Measurements from ENCODE around the gene PDE6C.

PDE6C gene

DNA sequence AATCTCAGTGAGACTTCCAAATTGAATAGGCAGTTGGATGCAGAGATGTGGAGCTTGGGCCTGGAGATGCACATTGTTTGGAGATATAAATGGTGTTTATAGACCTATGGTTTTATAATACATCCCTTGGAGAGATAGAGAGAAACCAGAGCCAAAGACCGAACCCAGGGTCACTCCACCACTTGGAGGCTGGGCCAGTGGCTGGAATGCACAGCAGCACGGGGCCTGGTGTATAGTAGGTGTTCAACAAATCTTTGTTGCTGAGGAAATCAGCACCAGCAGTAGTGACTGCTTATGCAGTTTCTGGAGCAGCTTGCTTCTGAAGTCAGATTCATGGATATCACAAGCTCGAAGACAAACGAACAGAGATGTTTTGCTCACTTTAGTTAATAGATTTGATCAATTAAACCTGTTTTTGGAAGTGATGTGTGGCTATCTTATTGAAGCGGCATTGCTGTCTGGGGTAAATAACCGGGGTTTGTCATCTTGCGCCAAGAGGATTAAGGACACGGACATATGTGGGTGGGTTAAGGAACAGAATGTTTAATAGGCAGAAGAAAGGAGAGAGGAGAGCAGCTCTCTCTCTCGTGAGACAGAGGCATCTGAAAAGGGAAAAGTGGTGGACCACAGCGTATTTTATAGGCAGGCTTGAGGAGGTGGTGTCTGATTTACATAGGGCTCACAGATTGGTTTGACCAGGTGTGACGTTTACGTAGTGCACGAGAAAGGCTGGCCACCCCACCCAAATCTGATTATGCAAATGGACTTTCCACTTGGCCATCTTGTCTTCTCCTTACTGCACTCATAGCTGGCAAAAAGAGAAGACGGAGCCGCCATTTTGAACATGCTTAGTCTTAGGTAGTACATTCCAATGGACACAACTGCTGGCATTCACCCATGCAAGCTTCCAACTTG is 22.4 kb upstream of the PDE6C start:
- Histone ChIP-seq H3K27ac (no peak overlapping the region), H3K9me3 (no peaks in the 10 kb centered on the region), H3K27me3 (peaks cover 0 to 3% of the 10 kb centered on the region in 2 donors), H3K36me3 (no peaks in the 10 kb centered on the region), H3K4me3 (no peak overlapping the region), H3K4me1 (no peaks in the 10 kb centered on the region)
- no peak for DNase-seq
- intact Hi-C loops (cut with DNase I; ENCODE audit: low total_unique reads) = no loop called here
- TF ChIP-seq, protein P1, sequence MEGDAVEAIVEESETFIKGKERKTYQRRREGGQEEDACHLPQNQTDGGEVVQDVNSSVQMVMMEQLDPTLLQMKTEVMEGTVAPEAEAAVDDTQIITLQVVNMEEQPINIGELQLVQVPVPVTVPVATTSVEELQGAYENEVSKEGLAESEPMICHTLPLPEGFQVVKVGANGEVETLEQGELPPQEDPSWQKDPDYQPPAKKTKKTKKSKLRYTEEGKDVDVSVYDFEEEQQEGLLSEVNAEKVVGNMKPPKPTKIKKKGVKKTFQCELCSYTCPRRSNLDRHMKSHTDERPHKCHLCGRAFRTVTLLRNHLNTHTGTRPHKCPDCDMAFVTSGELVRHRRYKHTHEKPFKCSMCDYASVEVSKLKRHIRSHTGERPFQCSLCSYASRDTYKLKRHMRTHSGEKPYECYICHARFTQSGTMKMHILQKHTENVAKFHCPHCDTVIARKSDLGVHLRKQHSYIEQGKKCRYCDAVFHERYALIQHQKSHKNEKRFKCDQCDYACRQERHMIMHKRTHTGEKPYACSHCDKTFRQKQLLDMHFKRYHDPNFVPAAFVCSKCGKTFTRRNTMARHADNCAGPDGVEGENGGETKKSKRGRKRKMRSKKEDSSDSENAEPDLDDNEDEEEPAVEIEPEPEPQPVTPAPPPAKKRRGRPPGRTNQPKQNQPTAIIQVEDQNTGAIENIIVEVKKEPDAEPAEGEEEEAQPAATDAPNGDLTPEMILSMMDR (IDR thresholded peaks at IDR 0.05) = no peak

DNA sequence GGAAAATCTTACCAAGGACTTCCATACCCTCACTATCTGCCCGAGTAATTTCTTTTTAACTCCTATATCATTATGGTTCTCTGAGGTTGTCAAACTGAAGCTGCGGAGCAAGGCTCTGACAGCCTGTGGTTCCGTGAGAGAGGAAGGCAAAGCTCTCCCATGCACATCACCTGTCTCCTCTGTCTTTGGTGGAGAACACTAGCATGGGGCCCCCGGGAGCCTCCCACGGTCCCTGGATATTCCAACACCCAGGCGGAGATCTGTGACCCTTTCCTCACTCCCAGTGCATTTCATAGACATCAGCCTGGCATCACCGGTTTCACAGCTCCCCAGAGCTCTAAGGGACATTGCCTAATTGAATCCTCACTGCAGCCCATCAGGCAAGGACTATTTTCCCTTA is 21.7 kb upstream of the PDE6C start:
- Histone ChIP-seq H3K36me3 (no peaks in the 10 kb centered on the region), H3K27ac (no peak overlapping the region), H3K4me3 (no peak overlapping the region), H3K9me3 (no peaks in the 10 kb centered on the region), H3K27me3 (peaks cover 0 to 3% of the 10 kb centered on the region in 2 donors), H3K4me1 (no peaks in the 10 kb centered on the region)
- TF ChIP-seq, protein P1 (IDR thresholded peaks at IDR 0.05) = no peak
- intact Hi-C loops (cut with DNase I; ENCODE audit: low total_unique reads) = no loop called here
- no peak for DNase-seq

DNA sequence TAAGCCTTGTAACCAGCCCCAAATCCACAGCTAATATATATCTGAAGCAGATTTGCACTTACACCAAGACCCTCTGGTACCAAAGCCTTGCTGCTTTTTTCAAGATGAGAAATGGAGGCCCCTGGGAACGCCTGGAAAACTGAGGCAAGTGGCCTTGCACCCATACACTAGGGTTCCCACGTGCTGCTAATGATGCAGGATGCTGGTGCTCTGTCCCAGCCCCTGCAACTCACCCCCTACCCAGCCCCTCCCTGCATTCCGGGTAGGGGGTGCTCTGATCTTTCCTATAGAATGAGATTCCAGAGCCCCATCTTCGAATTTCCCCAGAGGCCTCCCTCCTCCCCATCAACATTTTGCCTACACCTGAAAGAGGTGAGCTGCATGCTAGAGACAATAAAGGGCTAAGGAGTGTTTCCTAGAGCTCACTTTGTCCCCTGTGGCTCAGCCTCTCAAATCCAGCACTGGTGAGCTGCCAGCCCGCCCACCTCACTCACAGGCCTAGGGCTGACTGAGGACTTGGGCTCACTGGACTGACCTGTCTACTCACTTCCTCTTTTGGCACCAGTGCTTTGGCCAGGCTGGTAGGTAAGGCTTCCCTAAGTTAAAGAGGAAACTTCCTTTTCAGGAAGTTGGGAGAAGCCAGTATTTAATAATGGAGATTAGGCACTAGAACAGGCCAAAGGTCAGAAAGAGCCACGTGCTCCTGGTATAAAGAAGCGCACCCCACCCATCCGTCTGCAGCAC is 21.1 kb upstream of the PDE6C start:
- no peaks in the 10 kb centered on the region for H3K36me3 ChIP-seq
- intact Hi-C loops (cut with DNase I; ENCODE audit: low total_unique reads) = no loop called here

DNA sequence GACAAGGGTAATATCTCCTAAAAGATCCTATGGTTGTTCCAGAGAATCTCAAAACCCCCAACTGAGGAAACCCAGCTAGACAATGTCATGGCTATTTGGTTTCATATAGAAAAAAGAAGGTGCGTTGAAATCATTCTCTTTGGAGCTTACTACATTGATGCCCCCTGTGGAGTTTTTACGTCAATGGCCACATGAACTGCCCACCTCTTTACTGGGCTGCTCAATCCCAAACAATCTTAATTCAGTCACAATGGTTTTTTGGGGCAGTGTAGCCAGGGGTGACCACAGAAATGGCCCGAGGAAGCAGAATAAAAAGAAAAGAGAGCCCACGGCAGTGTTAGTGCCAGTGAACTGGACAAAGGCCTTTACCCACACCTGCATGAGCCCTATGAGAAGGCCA is 19.1 kb upstream of the PDE6C start:
- intact Hi-C loops (cut with DNase I; ENCODE audit: low total_unique reads) = no loop called here
- TF ChIP-seq, protein P1 (IDR thresholded peaks at IDR 0.05) = no peak
- Histone ChIP-seq H3K36me3 (no peaks in the 10 kb centered on the region), H3K4me3 (no peak overlapping the region), H3K4me1 (no peaks in the 10 kb centered on the region), H3K27ac (no peak overlapping the region), H3K27me3 (peaks cover 0 to 3% of the 10 kb centered on the region in 2 donors), H3K9me3 (no peaks in the 10 kb centered on the region)
- no peak for DNase-seq

More for the DNA sequence above, 21.1 kb upstream of the PDE6C start:
- no peaks in the 10 kb centered on the region for H3K4me1 ChIP-seq
- DNase-seq = no peak
- H3K4me3 ChIP-seq = no peak overlapping the region
- H3K27me3 ChIP-seq = peaks cover 0 to 3% of the 10 kb centered on the region in 2 donors
- H3K9me3 ChIP-seq = no peaks in the 10 kb centered on the region
- TF ChIP-seq, protein P1 (IDR thresholded peaks at IDR 0.05) = no peak
- H3K27ac ChIP-seq = no peak overlapping the region

DNA sequence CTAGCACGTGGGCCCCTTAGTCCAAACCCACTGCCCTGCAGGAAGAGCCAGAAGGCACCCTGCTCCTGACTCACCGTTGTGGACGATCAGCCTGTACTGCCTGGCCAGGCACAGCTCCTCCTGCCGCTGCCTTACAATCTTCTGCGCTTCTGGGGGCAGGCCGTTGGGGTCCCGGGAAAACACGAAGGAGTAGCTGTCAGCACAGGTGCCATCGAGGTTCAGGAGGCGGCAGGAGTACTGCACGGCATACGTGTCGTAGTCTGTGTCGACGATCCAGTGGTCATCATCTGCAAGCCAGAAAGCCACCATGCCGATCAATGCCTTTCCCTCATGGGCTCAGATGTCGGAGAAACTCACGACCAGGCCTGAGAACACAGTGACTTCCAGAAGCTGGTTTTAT is 18.6 kb upstream of the PDE6C start:
- no peak overlapping the region for H3K27ac ChIP-seq
- H3K27me3 ChIP-seq = peaks cover 0 to 3% of the 10 kb centered on the region in 2 donors
- intact Hi-C loops (cut with DNase I; ENCODE audit: low total_unique reads) = no loop called here
- H3K4me3 ChIP-seq = no peak overlapping the region
- no peaks in the 10 kb centered on the region for H3K4me1 ChIP-seq
- no peaks in the 10 kb centered on the region for H3K36me3 ChIP-seq
- TF ChIP-seq, protein P1 (IDR thresholded peaks at IDR 0.05) = no peak
- DNase-seq = no peak
- H3K9me3 ChIP-seq = no peaks in the 10 kb centered on the region
